ENCODE results near the gene NHERF1. TPM values are rescaled to one million over a fixed set of nuclear protein-coding genes. Genes with fewer than 3 reads are reported as not detected.

Gene NHERF1
- total RNA-seq, 1 donor from 2014 or later, result 142 TPM

- DNase-seq (ENCODE audit: low spot score), result peak; percentile 46
- Mint-ChIP-seq H3K27ac (peak within 1 kb of the TSS; percentile 84), H3K4me1 (ENCODE audit: low read depth) (peaks cover 50% of the 10 kb centered on the region)
These were observed 11.7 kb upstream of the NHERF1 start, which contains the start of gene RAB37 for GRCh38 chr17:74736513-74737298. TSS of gene RAB37 (plus strand) at chr17:74737256. CDS start at chr17:74737273, 17 bp downstream.

DNA sequence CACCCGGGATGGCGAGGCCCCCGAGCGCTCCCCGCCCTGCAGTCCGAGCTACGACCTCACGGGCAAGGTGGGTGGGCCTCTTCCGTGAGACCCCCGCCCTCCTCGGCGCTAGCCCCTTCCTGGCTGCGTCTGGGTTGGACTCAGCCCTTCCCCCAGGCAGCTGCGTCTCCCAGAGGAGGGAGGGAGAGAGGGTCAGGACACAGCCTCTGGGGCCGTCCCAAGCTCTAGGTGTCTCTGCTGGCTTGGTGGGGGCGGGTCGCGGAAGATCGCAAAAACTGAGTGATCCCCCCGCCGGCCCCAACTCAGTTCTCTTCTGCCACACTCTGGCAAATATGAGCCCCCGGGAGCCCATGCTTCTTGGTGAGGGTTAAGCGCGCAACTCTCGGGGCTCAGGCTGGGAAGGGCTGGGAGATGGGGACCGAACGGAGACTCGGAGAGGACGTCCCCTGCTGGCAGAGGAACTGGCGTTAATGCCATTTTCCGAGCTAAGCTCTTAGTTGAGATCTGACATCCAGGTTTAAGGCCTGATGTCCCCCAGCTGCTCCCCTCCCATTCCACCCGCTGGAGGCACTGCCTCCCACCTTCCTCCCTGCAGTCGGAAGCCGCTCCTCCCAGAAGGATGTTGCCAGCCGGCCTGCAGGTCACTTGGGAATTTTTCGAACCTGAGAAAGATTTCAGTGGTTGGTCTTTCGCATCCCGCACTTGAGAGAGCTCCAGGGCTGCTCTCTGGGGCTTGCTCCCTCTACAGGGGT lies 11.0 kb upstream of the NHERF1 start:
- H3K27me3 Mint-ChIP-seq (ENCODE audit: insufficient read depth), result peaks cover 4% of the 10 kb centered on the region
- DNase-seq (ENCODE audit: low spot score), result peak; percentile 34
- H3K27ac Mint-ChIP-seq, result peak overlapping the region; percentile 84
- peaks cover 7% of the 10 kb centered on the region for H3K36me3 Mint-ChIP-seq (ENCODE audit: low read depth)
- peak overlapping the region; percentile 89 for H3K4me3 Mint-ChIP-seq
- peaks cover 58% of the 10 kb centered on the region for H3K4me1 Mint-ChIP-seq (ENCODE audit: low read depth)
- intact Hi-C loops (cut with micrococcal nuclease), result loop anchor here (1.0 to 10.0 kb wide), 5 partner anchors 65 to 535 kb away; partner anchors contain the start of gene RPL38
- H3K9me3 Mint-ChIP-seq, result no peaks in the 10 kb centered on the region

More at GRCh38 chr17:74736513-74737298, 11.7 kb upstream of the NHERF1 start, which contains the start of gene RAB37:
- intact Hi-C loops (cut with micrococcal nuclease), result loop anchor here (1.0 to 10.0 kb wide), 5 partner anchors 64 to 534 kb away; partner anchors contain the start of gene RPL38
- H3K27me3 Mint-ChIP-seq (ENCODE audit: insufficient read depth), result peaks cover 4% of the 10 kb centered on the region
- peaks cover 5% of the 10 kb centered on the region for H3K36me3 Mint-ChIP-seq (ENCODE audit: low read depth)
- peak within 1 kb of the TSS; percentile 89 for H3K4me3 Mint-ChIP-seq
- H3K9me3 Mint-ChIP-seq, result no peaks in the 10 kb centered on the region

- Mint-ChIP-seq H3K4me3 (peak overlapping the region; percentile 89), H3K36me3 (ENCODE audit: low read depth) (peaks cover 7% of the 10 kb centered on the region), H3K4me1 (ENCODE audit: low read depth) (peaks cover 66% of the 10 kb centered on the region), H3K27me3 (ENCODE audit: insufficient read depth) (peaks cover 4% of the 10 kb centered on the region), H3K27ac (peak overlapping the region; percentile 84), H3K9me3 (no peaks in the 10 kb centered on the region)
- intact Hi-C loops (cut with micrococcal nuclease), result loop anchor here (5.0 to 10.0 kb wide), 4 partner anchors 66 to 536 kb away; partner anchors contain the start of gene RPL38
- DNase-seq (ENCODE audit: low spot score), result peak; percentile 77
These were observed 10.1 kb upstream of the NHERF1 start for GRCh38 chr17:74738051-74738996.

DNA sequence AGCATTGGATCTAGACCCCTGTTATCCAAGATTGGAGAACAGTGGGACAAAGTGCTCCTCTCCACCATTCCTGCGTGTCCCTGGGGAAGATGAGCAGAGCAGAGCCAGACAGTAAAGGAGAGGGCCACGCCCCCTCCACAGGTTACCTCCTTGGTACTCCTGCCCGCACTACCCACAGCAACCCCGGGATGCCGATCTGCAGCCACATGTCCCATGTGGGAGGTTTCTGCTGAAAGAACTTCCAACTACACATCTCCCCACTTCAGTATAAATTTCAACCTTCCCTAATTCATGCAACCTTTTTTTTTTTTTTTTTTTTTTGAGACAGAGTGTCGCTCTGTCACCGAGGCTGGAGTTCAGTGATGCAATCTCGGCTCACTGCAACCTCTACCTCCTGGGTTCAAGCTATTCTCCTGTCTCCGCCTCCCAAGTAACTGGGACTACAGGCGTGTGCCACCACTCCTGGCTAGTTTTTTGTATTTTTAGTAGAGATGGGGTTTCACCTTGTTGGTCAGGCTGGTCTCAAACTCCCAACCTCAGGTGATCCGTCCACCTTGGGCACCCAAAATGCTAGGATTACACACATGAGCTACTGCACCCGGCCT lies 9.1 kb upstream of the NHERF1 start:
- peaks cover 4% of the 10 kb centered on the region for H3K27me3 Mint-ChIP-seq (ENCODE audit: insufficient read depth)
- H3K27ac Mint-ChIP-seq, result peak overlapping the region; percentile 84
- peak overlapping the region; percentile 89 for H3K4me3 Mint-ChIP-seq
- no peaks in the 10 kb centered on the region for H3K9me3 Mint-ChIP-seq
- H3K4me1 Mint-ChIP-seq (ENCODE audit: low read depth), result peaks cover 76% of the 10 kb centered on the region
- peaks cover 10% of the 10 kb centered on the region for H3K36me3 Mint-ChIP-seq (ENCODE audit: low read depth)
- no peak for DNase-seq (ENCODE audit: low spot score)
- intact Hi-C loops (cut with micrococcal nuclease), result loop anchor here (5.0 to 10.0 kb wide), 4 partner anchors 67 to 537 kb away; partner anchors contain the start of gene RPL38

- Mint-ChIP-seq H3K4me3 (peak overlapping the region; percentile 55), H3K4me1 (ENCODE audit: low read depth) (peaks cover 83% of the 10 kb centered on the region)
- DNase-seq (ENCODE audit: low spot score), result no peak
These were observed 8.3 kb upstream of the NHERF1 start for GRCh38 chr17:74740173-74740572.

GRCh38 chr17:74740641-74741387 lies 7.6 kb upstream of the NHERF1 start:
- DNase-seq (ENCODE audit: low spot score), result no peak
- Mint-ChIP-seq H3K4me1 (ENCODE audit: low read depth) (peaks cover 83% of the 10 kb centered on the region), H3K4me3 (peak overlapping the region; percentile 33), H3K36me3 (ENCODE audit: low read depth) (peaks cover 10% of the 10 kb centered on the region), H3K27me3 (ENCODE audit: insufficient read depth) (no peaks in the 10 kb centered on the region), H3K27ac (peak overlapping the region; percentile 88), H3K9me3 (no peaks in the 10 kb centered on the region)
- intact Hi-C loops (cut with micrococcal nuclease), result loop anchor here (10.0 kb wide), 1 partner anchor 294 kb away; no protein-coding TSS in a partner anchor

More at GRCh38 chr17:74740173-74740572, 8.3 kb upstream of the NHERF1 start:
- no peaks in the 10 kb centered on the region for H3K27me3 Mint-ChIP-seq (ENCODE audit: insufficient read depth)
- no peaks in the 10 kb centered on the region for H3K9me3 Mint-ChIP-seq
- peak overlapping the region; percentile 76 for H3K27ac Mint-ChIP-seq
- peaks cover 10% of the 10 kb centered on the region for H3K36me3 Mint-ChIP-seq (ENCODE audit: low read depth)
- intact Hi-C loops (cut with micrococcal nuclease), result loop anchor here (10.0 kb wide), 1 partner anchor 295 kb away; no protein-coding TSS in a partner anchor

GRCh38 chr17:74742153-74742515 lies 6.3 kb upstream of the NHERF1 start:
- H3K4me3 Mint-ChIP-seq, result peak overlapping the region; percentile 63
- H3K27me3 Mint-ChIP-seq (ENCODE audit: insufficient read depth), result no peaks in the 10 kb centered on the region
- intact Hi-C loops (cut with micrococcal nuclease), result loop anchor here (2.0 to 10.0 kb wide), 2 partner anchors 17 to 293 kb away; no protein-coding TSS in a partner anchor
- H3K4me1 Mint-ChIP-seq (ENCODE audit: low read depth), result peaks cover 86% of the 10 kb centered on the region
- DNase-seq (ENCODE audit: low spot score), result peak; percentile 71
- no peaks in the 10 kb centered on the region for H3K9me3 Mint-ChIP-seq
- peak overlapping the region; percentile 88 for H3K27ac Mint-ChIP-seq
- peaks cover 10% of the 10 kb centered on the region for H3K36me3 Mint-ChIP-seq (ENCODE audit: low read depth)

DNA sequence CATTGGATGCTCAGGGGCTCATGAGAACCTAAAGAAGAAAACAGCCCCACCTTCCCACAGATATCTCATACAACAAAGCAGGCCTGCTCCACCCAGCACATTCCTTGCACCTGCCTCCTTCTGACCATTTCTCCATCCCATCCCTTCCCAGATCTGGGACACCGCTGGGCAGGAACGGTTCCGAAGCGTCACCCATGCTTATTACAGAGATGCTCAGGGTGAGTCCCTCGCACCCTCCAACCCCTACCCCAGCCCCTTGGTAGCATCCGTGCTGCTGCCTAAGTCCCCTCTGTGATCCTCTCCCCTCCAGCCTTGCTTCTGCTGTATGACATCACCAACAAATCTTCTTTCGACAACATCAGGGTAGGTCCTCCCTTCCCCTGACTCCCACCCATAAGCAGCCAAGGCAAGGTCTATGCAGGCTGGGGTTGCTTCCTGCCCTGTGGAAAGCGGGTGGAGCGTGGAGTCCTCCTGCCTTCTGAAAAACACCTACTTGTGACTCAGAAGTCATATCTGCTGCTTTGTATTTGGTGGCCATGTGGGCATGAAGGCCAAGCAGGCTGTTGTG lies 5.4 kb upstream of the NHERF1 start:
- intact Hi-C loops (cut with micrococcal nuclease), result loop anchor here (2.0 to 10.0 kb wide), 2 partner anchors 16 to 292 kb away; no protein-coding TSS in a partner anchor
- Mint-ChIP-seq H3K9me3 (no peaks in the 10 kb centered on the region), H3K27ac (peak overlapping the region; percentile 88), H3K4me1 (ENCODE audit: low read depth) (peaks cover 85% of the 10 kb centered on the region), H3K27me3 (ENCODE audit: insufficient read depth) (no peaks in the 10 kb centered on the region), H3K36me3 (ENCODE audit: low read depth) (peaks cover 10% of the 10 kb centered on the region), H3K4me3 (peak overlapping the region; percentile 77)
- no peak for DNase-seq (ENCODE audit: low spot score)

DNA sequence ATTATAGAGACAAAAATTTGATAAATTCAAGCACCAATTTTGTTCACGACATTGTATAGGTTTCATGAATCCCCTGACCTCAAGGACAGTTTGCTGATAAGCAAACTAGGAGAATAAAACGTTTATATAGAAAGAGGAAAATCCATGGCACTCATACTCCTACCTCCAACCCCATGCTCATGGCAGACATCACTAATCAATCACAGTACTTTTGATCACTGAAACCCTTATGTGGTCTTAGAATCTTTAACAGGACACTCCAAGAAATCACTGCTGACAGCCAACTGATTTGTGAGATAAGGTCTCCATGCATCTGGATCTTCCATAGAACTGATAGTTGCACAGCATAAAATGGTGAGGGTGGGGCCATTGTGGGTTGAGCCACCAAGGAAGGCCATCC lies 4.7 kb upstream of the NHERF1 start:
- no peak for DNase-seq (ENCODE audit: low spot score)
- Mint-ChIP-seq H3K36me3 (ENCODE audit: low read depth) (peaks cover 8% of the 10 kb centered on the region), H3K4me3 (no peak overlapping the region), H3K4me1 (ENCODE audit: low read depth) (peaks cover 78% of the 10 kb centered on the region), H3K9me3 (no peaks in the 10 kb centered on the region), H3K27ac (peak overlapping the region; percentile 88), H3K27me3 (ENCODE audit: insufficient read depth) (no peaks in the 10 kb centered on the region)
- intact Hi-C loops (cut with micrococcal nuclease), result loop anchor here (1.0 to 10.0 kb wide), 7 partner anchors 15 to 291 kb away; no protein-coding TSS in a partner anchor

DNA sequence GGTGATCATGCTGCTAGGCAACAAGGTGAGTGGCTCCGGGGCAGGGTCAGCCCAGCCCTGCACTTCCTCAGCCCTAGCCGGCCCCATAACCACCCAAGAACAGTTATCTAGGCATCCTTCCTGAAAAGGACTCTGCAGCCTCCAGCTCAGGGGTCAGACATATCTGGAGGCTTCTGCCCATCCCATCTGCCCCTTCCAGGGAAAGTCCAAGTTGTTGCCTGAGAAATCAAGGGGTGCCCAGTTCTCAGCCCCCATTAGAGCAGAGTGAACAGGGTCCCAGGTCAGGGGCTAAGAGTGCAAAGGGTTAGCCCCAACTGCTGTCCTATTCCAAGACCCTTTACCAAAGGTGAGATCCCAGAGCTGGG lies 4.1 kb upstream of the NHERF1 start:
- Mint-ChIP-seq H3K4me1 (ENCODE audit: low read depth) (peaks cover 73% of the 10 kb centered on the region), H3K27me3 (ENCODE audit: insufficient read depth) (no peaks in the 10 kb centered on the region), H3K36me3 (ENCODE audit: low read depth) (peaks cover 6% of the 10 kb centered on the region), H3K9me3 (no peaks in the 10 kb centered on the region), H3K27ac (no peak overlapping the region), H3K4me3 (peak overlapping the region; percentile 15)
- intact Hi-C loops (cut with micrococcal nuclease), result loop anchor here (1.0 to 10.0 kb wide), 6 partner anchors 26 to 290 kb away; no protein-coding TSS in a partner anchor
- DNase-seq (ENCODE audit: low spot score), result no peak
